HepG2 (cell line): ENCODE results near the gene DDC. TPM values are rescaled to one million over a fixed set of nuclear protein-coding genes. Genes with fewer than 3 reads are reported as not detected.

Experiments
- CREM ChIP-seq, 2 experiments: sonication (generic) in 1 of 2; formaldehyde crosslinking in 1 of 2; IDR thresholded peaks; 2 replicates each; pipeline versions ENCODE4 v1.4.0 to v1.6.1; 2016 to 2020; ENCODE audit warnings: antibody characterized with exemption in 1 of 2, mild to moderate bottlenecking in 1 of 2, missing genetic modification reagents in 1 of 2
- HNF4G ChIP-seq, 2 experiments: sonication (generic) in 1 of 2; formaldehyde crosslinking in 1 of 2; IDR thresholded peaks; 2 replicates each; pipeline versions ENCODE4 v1.4.0 to v1.6.1; 2011 to 2020; ENCODE audit warnings: borderline replicate concordance in 2 of 2, low read depth in 2 of 2, mild to moderate bottlenecking in 2 of 2, low read length in 1 of 2, missing genetic modification reagents in 1 of 2, moderate library complexity in 1 of 2
- KDM2A ChIP-seq: sonication (generic); formaldehyde crosslinking; IDR thresholded peaks from 2 replicates; pipeline ENCODE4 v1.4.0; 2020; ENCODE audit warnings: low read depth, missing genetic modification reagents, borderline replicate concordance
- KDM5A ChIP-seq: fragments of 200-600 bp; sonication (generic); IDR thresholded peaks from 2 replicates; pipeline ENCODE4 v1.7.0; 2018; ENCODE audit warnings: antibody characterized with exemption, mild to moderate bottlenecking, low read length, borderline replicate concordance
- MAFK ChIP-seq, 2 experiments: IDR thresholded peaks in 1 of 2; conservative IDR thresholded peaks in 1 of 2; 2 replicates each; pipeline ENCODE4 v1.6.1; 2011; ENCODE audit warnings: improper control_type of control experiment in 2 of 2, low read length in 2 of 2
- MLLT10 ChIP-seq: sonication (generic); formaldehyde crosslinking; IDR thresholded peaks from 2 replicates; pipeline ENCODE4 v1.4.0; 2020; ENCODE audit warnings: missing genetic modification reagents
- NCOA5 ChIP-seq: sonication (generic); formaldehyde crosslinking; IDR thresholded peaks from 2 replicates; pipeline ENCODE4 v1.4.0; 2020; ENCODE audit warnings: missing genetic modification reagents
- NR1H2 ChIP-seq: sonication (generic); formaldehyde crosslinking; IDR thresholded peaks from 2 replicates; pipeline ENCODE4 v1.8.1; 2022; ENCODE audit warnings: low read depth, missing genetic modification reagents, borderline replicate concordance
- REPIN1 ChIP-seq: sonication (generic); formaldehyde crosslinking; IDR thresholded peaks from 2 replicates; pipeline ENCODE4 v1.8.0; 2022; ENCODE audit warnings: missing genetic modification reagents, low read depth, mild to moderate bottlenecking, borderline replicate concordance
- TGIF2 ChIP-seq: IDR thresholded peaks from 2 replicates; pipeline ENCODE4 v1.6.1; 2016; ENCODE audit warnings: control low read depth, missing compliant biosample characterization
- TMF1 ChIP-seq: sonication (generic); formaldehyde crosslinking; IDR thresholded peaks from 2 replicates; pipeline ENCODE4 v1.8.1; 2022; ENCODE audit warnings: low read depth, missing genetic modification reagents
- ZBTB3 ChIP-seq: sonication (generic); formaldehyde crosslinking; IDR thresholded peaks from 2 replicates; pipeline ENCODE4 v1.4.0; 2020; ENCODE audit warnings: low read depth, mild to moderate bottlenecking, moderate library complexity, missing genetic modification reagents, borderline replicate concordance
- ZBTB7B ChIP-seq: sonication (generic); formaldehyde crosslinking; IDR thresholded peaks from 2 replicates; pipeline ENCODE4 v1.4.0; 2020; ENCODE audit warnings: missing genetic modification reagents
- ZKSCAN8 ChIP-seq: IDR thresholded peaks from 2 replicates; pipeline ENCODE4 v1.6.1; 2016; ENCODE audit warnings: borderline replicate concordance, missing genetic modification reagents, missing compliant biosample characterization
- ZNF3 ChIP-seq: IDR thresholded peaks from 2 replicates; pipeline ENCODE4 v1.7.0; 2017; ENCODE audit warnings: inconsistent platforms
- ZNF33B ChIP-seq: sonication (generic); formaldehyde crosslinking; IDR thresholded peaks from 2 replicates; pipeline ENCODE4 v1.5.1; 2020; ENCODE audit warnings: mild to moderate bottlenecking, missing genetic modification reagents
- ZNF367 ChIP-seq: sonication (generic); formaldehyde crosslinking; IDR thresholded peaks from 2 replicates; pipeline ENCODE4 v1.4.0; 2020; ENCODE audit warnings: missing genetic modification reagents, borderline replicate concordance
- ZNF512B ChIP-seq: sonication (generic); formaldehyde crosslinking; IDR thresholded peaks from 2 replicates; pipeline ENCODE4 v1.5.1; 2020; ENCODE audit warnings: missing genetic modification reagents, mild to moderate bottlenecking, borderline replicate concordance
- ZNF589 ChIP-seq: sonication (generic); formaldehyde crosslinking; conservative IDR thresholded peaks from 2 replicates; pipeline ENCODE4 v1.8.0; 2022; ENCODE audit warnings: mild to moderate bottlenecking, moderate library complexity, missing genetic modification reagents
- ZNF709 ChIP-seq: sonication (generic); formaldehyde crosslinking; IDR thresholded peaks from 2 replicates; pipeline ENCODE4 v1.5.0; 2020; ENCODE audit warnings: mild to moderate bottlenecking, missing genetic modification reagents
- ZNF800 ChIP-seq: sonication (generic); formaldehyde crosslinking; IDR thresholded peaks from 2 replicates; pipeline ENCODE4 v1.4.0; 2020; ENCODE audit warnings: missing genetic modification reagents
- ZNF878 ChIP-seq: sonication (generic); formaldehyde crosslinking; IDR thresholded peaks from 2 replicates; pipeline ENCODE4 v1.8.1; 2023; ENCODE audit warnings: mild to moderate bottlenecking, missing genetic modification reagents, moderate library complexity
- ZSCAN20 ChIP-seq: sonication (generic); formaldehyde crosslinking; IDR thresholded peaks from 2 replicates; pipeline ENCODE4 v1.4.0; 2020; ENCODE audit warnings: missing genetic modification reagents, mild to moderate bottlenecking, borderline replicate concordance
- polyA plus RNA-seq, 8 experiments: library from polyadenylated mRNA; depleted of rRNA in 3 of 8; stranded (reverse) in 7 of 8; unstranded in 1 of 8; fragments of >200 nt; fragmentation: Illumina TruSeq in 4 of 8; extraction: Trizol in 4 of 8; gene quantifications; 2 replicates each; pipeline versions ENCODE4 v1.2.1 to v1.2.3, GENCODE V29; 2011 to 2016; ENCODE audit warnings: low read depth in 4 of 8, missing spikeins in 1 of 8, mixed read lengths in 1 of 8; ENCODE audit not compliant: insufficient read depth in 1 of 8
- total RNA-seq, 5 experiments: library from RNA; depleted of rRNA; stranded (reverse); fragments of >200 nt; fragmentation: Illumina TruSeq; extraction: Trizol; gene quantifications; 2 replicates each; pipeline ENCODE4 v1.2.3, GENCODE V29; 2016; ENCODE audit warnings: low read depth in 1 of 5

Gene DDC
- total and polyA plus RNA-seq, 2 of the 13 experiments (the other 11 are each of a cell fraction or from before 2014, with no cell fraction given), result 11.7 to 93.3 TPM

GRCh38 chr7:50591480-50592438 is 26.6 kb upstream of the DDC start (continued):
- TF ChIP-seq ZNF512B (CRISPR knock-in tag) (no peak), ZNF3 (CRISPR knock-in tag) (peak; percentile 89), CREM (IDR thresholded peaks at IDR 0.05) (peak; percentile 35; the same call in 1 of the 2 replicates), CREM (CRISPR knock-in tag; IDR thresholded peaks at IDR 0.05) (no peak), REPIN1 (CRISPR knock-in tag) (no peak), KDM5A (no peak), ZNF367 (CRISPR knock-in tag) (no peak), TMF1 (CRISPR knock-in tag) (no peak), ZNF589 (CRISPR knock-in tag) (no peak), ZBTB3 (CRISPR knock-in tag) (no peak), ZKSCAN8 (CRISPR knock-in tag) (no peak; the same call in 1 of the 2 replicates), NR1H2 (CRISPR knock-in tag) (no peak), ZSCAN20 (no peak), MAFK (conservative IDR thresholded peaks at IDR 0.05 in 1 of 2, IDR thresholded peaks at IDR 0.05 in 1 of 2; ENCODE audit: low read length in 2 of 2) (peak in 1 of 2 experiments; percentile 21; a peak in 1 of 4 replicates), TGIF2 (CRISPR knock-in tag) (no peak), ZNF709 (no peak), NCOA5 (CRISPR knock-in tag) (no peak), MLLT10 (CRISPR knock-in tag) (no peak), ZNF800 (CRISPR knock-in tag) (no peak), HNF4G (IDR thresholded peaks at IDR 0.05; ENCODE audit: borderline replicate concordance, low read depth, low read length) (peak; percentile 59; the same call in 1 of the 2 replicates), HNF4G (CRISPR knock-in tag; IDR thresholded peaks at IDR 0.05; ENCODE audit: borderline replicate concordance, low read depth) (no peak), ZNF33B (peak; percentile 83), ZNF878 (CRISPR knock-in tag) (no peak), KDM2A (peak; percentile 34), ZBTB7B (CRISPR knock-in tag) (peak; percentile 60)
